Stimulated activated CD4-positive, alpha-beta T cell treated with anti-CD3 and anti-CD28 coated beads, Interleukin-4, amount 100 ng/mL, for 1 hour (primary cell): Measurements from ENCODE around the gene UROC1.

ENCODE experiments used
- DNase-seq: peaks from one replicate; pipeline ENCODE4 v3.0.0-alpha.2; 2020

UROC1 gene

GRCh38 chr3:126517291-126517951 lies at the start of gene UROC1:
TSS of gene UROC1 (minus strand) at chr3:126517773. CDS start at chr3:126517719, 54 bp downstream.
- DNase-seq = no peak

GRCh38 chr3:126562737-126563276 lies 45.2 kb upstream of the UROC1 start:
- no peak for DNase-seq

GRCh38 chr3:126558336-126559071 lies 40.9 kb upstream of the UROC1 start, which contains the start of gene C3orf22:
TSS of gene C3orf22 (minus strand) at chr3:126558932. CDS start at chr3:126553390, 5,542 bp downstream.
- DNase-seq = no peak

- DNase-seq = no peak
Observed at GRCh38 chr3:126557761-126558160, 40.2 kb upstream of the UROC1 start.

- no peak for DNase-seq
Observed at GRCh38 chr3:126557415-126557745, 39.8 kb upstream of the UROC1 start.

GRCh38 chr3:126556637-126557414 lies 39.3 kb upstream of the UROC1 start:
- no peak for DNase-seq

GRCh38 chr3:126555795-126556636 lies 38.4 kb upstream of the UROC1 start:
- no peak for DNase-seq

- DNase-seq = no peak
Observed at GRCh38 chr3:126554560-126555525, 37.3 kb upstream of the UROC1 start.

GRCh38 chr3:126553284-126554084 lies 35.9 kb upstream of the UROC1 start:
- DNase-seq = no peak

- no peak for DNase-seq
Observed at GRCh38 chr3:126552688-126553283, 35.2 kb upstream of the UROC1 start.

GRCh38 chr3:126551839-126552687 lies 34.5 kb upstream of the UROC1 start:
- no peak for DNase-seq

- no peak for DNase-seq
Observed at GRCh38 chr3:126551121-126551838, 33.7 kb upstream of the UROC1 start.

GRCh38 chr3:126550488-126551051 lies 33.0 kb upstream of the UROC1 start:
- no peak for DNase-seq

GRCh38 chr3:126549861-126550487 lies 32.4 kb upstream of the UROC1 start:
- no peak for DNase-seq

- DNase-seq = no peak
Observed at GRCh38 chr3:126548556-126549466, 31.2 kb upstream of the UROC1 start.

GRCh38 chr3:126547721-126548120 lies 30.1 kb upstream of the UROC1 start:
- DNase-seq = no peak
